Spinal cord (tissue), 10 donors: ENCODE results near the gene ABTB2. TPM values are rescaled to one million over a fixed set of nuclear protein-coding genes. Genes with fewer than 3 reads are reported as not detected.

Experiments used
- DNase-seq, 6 donors: peaks; one replicate each; pipeline versions ENCODE4 v3.0.0 to v3.0.0-alpha.2; 2013 to 2015; ENCODE audit warnings: low spot score in 6 of 6, low read depth in 4 of 6
- H3K27ac ChIP-seq: one replicate; pipeline ENCODE4 v1.5.1; 2013; ENCODE audit warnings: low read depth, low read length, control low read depth
- H3K27me3 ChIP-seq: one replicate; pipeline ENCODE4 v1.6.1; 2013; ENCODE audit warnings: low read length; ENCODE audit not compliant: control insufficient read depth, insufficient read depth
- H3K36me3 ChIP-seq: one replicate; pipeline ENCODE4 v1.6.1; 2013; ENCODE audit warnings: low read length; ENCODE audit not compliant: control insufficient read depth, insufficient read depth
- H3K4me1 ChIP-seq: one replicate; pipeline ENCODE4 v1.6.1; 2013; ENCODE audit warnings: low read length; ENCODE audit not compliant: control insufficient read depth, insufficient read depth
- H3K4me3 ChIP-seq: one replicate; pipeline ENCODE4 v1.5.1; 2013; ENCODE audit warnings: low read depth, low read length, control low read depth
- H3K9me3 ChIP-seq: one replicate; pipeline ENCODE4 v1.6.1; 2013; ENCODE audit warnings: low read length; ENCODE audit not compliant: control insufficient read depth, insufficient read depth
- WGBS: methylation state at CpG from one replicate; pipeline ENCODE4 v1.1.5; 2013; ENCODE audit warnings: missing lambda C conversion rate; ENCODE audit not compliant: insufficient coverage; 5-methylcytosine and 5-hydroxymethylcytosine counted together
- polyA plus RNA-seq, 2 donors: library from polyadenylated mRNA; unstranded; fragments of 120-200 nt; gene quantifications; one replicate each; pipeline ENCODE4 v1.2.1, GENCODE V29; 2013; ENCODE audit not compliant: insufficient read length in 2 of 2
- total RNA-seq, 2 donors: library from RNA; depleted of rRNA in 1 of 2; stranded (reverse); fragments of 120-200 nt in 1 of 2; fragments of >200 nt in 1 of 2; gene quantifications; one replicate each; pipeline versions ENCODE4 v1.2.3 to v1.2.4, GENCODE V29; 2013 to 2014
- donor health status: healthy.

The ABTB2 gene
- total and polyA plus RNA-seq, 4 donors = 4.0 to 16.8 (median 9.4) TPM

GRCh38 chr11:34166806-34167740 is 190.7 kb downstream of the ABTB2 start:
- WGBS = 93% methylated on average over 15 of the region's 16 CpGs
- peaks cover 53% of the 10 kb centered on the region for H3K36me3 ChIP-seq
- no peak overlapping the region for H3K4me3 ChIP-seq
- no peaks in the 10 kb centered on the region for H3K9me3 ChIP-seq
- DNase-seq = no peak
- H3K27me3 ChIP-seq = no peaks in the 10 kb centered on the region
- no peak overlapping the region for H3K27ac ChIP-seq
- H3K4me1 ChIP-seq = peaks cover 13% of the 10 kb centered on the region

DNA sequence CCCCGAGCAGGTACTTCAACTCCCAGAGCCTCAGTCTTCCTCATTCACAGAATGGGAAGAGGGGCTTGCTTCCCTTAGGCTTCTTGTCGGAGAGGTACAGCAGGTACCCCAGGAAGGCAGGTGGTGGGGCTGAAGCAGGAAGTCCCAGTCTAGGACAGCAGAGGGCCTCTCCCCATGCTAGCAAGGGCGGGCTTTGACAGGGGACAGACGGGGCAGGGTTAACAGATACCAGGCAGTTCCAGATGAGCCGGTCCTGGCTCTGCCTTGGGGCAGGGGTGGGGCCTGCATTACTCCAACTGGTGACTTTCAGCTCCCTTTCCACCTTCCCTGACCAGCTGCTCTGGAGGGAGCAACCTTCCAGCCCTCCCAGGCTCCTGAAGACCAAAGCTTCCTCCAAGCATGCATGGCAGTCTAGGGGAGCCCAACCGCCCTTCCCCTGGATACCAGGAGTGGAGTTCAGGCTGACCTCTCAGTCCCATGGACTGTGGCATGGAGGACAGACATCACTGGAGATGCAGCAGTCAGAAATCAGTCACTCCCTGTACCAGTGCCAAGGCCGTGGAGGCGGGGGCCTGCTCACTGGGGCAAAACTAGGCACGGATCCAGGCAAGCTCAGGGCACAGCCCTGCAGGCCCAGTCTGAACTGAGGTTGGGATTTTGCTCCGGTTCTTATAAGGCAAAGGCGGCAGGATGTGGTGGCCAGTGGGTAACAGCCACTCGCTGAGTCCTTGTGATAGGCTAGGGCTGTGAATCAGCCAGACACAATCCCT is 191.8 kb downstream of the ABTB2 start:
- 70% methylated on average over 11 of the region's 12 CpGs for WGBS
- H3K4me3 ChIP-seq = no peak overlapping the region
- peaks cover 61% of the 10 kb centered on the region for H3K36me3 ChIP-seq
- H3K9me3 ChIP-seq = no peaks in the 10 kb centered on the region
- H3K4me1 ChIP-seq = peaks cover 13% of the 10 kb centered on the region
- no peak overlapping the region for H3K27ac ChIP-seq
- no peaks in the 10 kb centered on the region for H3K27me3 ChIP-seq
- DNase-seq = no peak

DNA sequence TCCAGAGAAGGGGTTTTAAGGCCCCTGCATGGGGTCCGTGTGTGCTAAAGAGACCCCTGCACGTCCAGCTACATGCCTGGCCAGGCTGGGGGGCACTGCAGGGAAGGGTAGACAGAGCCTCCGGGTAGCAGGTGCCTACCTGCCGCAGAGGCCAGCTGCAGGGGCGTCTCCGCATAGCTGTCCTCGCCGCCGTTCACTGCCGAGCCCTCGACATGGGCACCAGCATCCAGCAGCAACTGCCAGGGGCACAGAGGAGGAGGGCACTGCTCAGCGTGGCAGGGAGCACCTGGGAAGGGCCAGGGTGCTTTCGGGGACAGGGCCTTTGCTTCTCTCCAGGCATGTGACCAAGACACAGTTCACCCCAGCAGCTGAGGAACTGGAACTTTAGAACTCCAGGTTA is 192.7 kb downstream of the ABTB2 start:
- Histone ChIP-seq H3K9me3 (no peaks in the 10 kb centered on the region), H3K4me3 (no peak overlapping the region), H3K27ac (no peak overlapping the region), H3K27me3 (no peaks in the 10 kb centered on the region), H3K36me3 (peaks cover 70% of the 10 kb centered on the region), H3K4me1 (peaks cover 15% of the 10 kb centered on the region)
- no peak for DNase-seq
- 93% methylated on average over 13 of the region's 13 CpGs for WGBS

- 99% methylated on average over 7 of the region's 7 CpGs for WGBS
- DNase-seq = no peak
- no peak overlapping the region for H3K27ac ChIP-seq
- peaks cover 79% of the 10 kb centered on the region for H3K36me3 ChIP-seq
- peaks cover 9% of the 10 kb centered on the region for H3K4me1 ChIP-seq
- H3K9me3 ChIP-seq = no peaks in the 10 kb centered on the region
- no peaks in the 10 kb centered on the region for H3K27me3 ChIP-seq
- no peak overlapping the region for H3K4me3 ChIP-seq
These were observed 195.0 kb downstream of the ABTB2 start for GRCh38 chr11:34162856-34163255.

GRCh38 chr11:34162493-34162820 is 195.4 kb downstream of the ABTB2 start:
- Histone ChIP-seq H3K27me3 (no peaks in the 10 kb centered on the region), H3K27ac (no peak overlapping the region), H3K9me3 (no peaks in the 10 kb centered on the region), H3K4me1 (peaks cover 8% of the 10 kb centered on the region), H3K4me3 (no peak overlapping the region), H3K36me3 (peaks cover 82% of the 10 kb centered on the region)
- 93% methylated on average over 12 of the region's 17 CpGs for WGBS
- DNase-seq = no peak

GRCh38 chr11:34161812-34162492 is 195.9 kb downstream of the ABTB2 start:
- Histone ChIP-seq H3K4me1 (peaks cover 8% of the 10 kb centered on the region), H3K27ac (no peak overlapping the region), H3K9me3 (no peaks in the 10 kb centered on the region), H3K27me3 (no peaks in the 10 kb centered on the region), H3K36me3 (peaks cover 85% of the 10 kb centered on the region), H3K4me3 (no peak overlapping the region)
- 76% methylated on average over 16 of the region's 18 CpGs for WGBS
- DNase-seq = no peak

DNA sequence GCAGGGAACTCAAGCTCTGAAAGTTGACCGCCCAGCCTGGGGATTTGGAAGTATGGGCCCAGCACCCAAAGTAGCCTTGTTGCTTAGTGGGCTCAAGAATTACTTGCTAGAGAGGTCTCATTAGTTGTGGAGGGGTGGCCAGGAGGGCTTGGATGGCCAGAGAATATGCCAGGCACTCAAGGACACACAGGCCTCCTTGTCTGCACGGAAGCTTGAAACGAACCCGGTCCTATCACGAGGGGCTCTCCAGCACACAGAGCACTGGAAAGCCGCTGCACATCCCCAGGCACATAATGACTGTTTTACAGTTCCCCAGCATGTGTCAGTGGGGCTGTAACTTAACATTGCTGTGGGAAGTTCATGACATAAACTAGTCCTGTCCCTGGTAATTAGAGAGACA is 196.4 kb downstream of the ABTB2 start:
- Histone ChIP-seq H3K27me3 (no peaks in the 10 kb centered on the region), H3K9me3 (no peaks in the 10 kb centered on the region), H3K4me3 (no peak overlapping the region), H3K27ac (no peak overlapping the region), H3K36me3 (peaks cover 82% of the 10 kb centered on the region), H3K4me1 (peaks cover 8% of the 10 kb centered on the region)
- WGBS = 59% methylated on average over 5 of the region's 6 CpGs
- no peak for DNase-seq

- no peaks in the 10 kb centered on the region for H3K9me3 ChIP-seq
- 79% methylated on average over 18 of the region's 18 CpGs for WGBS
- H3K4me1 ChIP-seq = peaks cover 11% of the 10 kb centered on the region
- H3K36me3 ChIP-seq = peaks cover 85% of the 10 kb centered on the region
- DNase-seq = no peak
- no peak overlapping the region for H3K27ac ChIP-seq
- H3K4me3 ChIP-seq = no peak overlapping the region
- H3K27me3 ChIP-seq = no peaks in the 10 kb centered on the region
These were observed 197.0 kb downstream of the ABTB2 start for GRCh38 chr11:34160791-34161190.

GRCh38 chr11:34160049-34160721 is 197.6 kb downstream of the ABTB2 start:
- Histone ChIP-seq H3K27me3 (no peaks in the 10 kb centered on the region), H3K36me3 (peaks cover 89% of the 10 kb centered on the region), H3K27ac (no peak overlapping the region), H3K9me3 (no peaks in the 10 kb centered on the region), H3K4me3 (no peak overlapping the region), H3K4me1 (peaks cover 18% of the 10 kb centered on the region)
- WGBS = 60% methylated on average over 14 of the region's 22 CpGs
- peak in 1 of 6 donors; percentile 49 for DNase-seq
